Measurements from ENCODE around the gene ITGB5. TPM values are rescaled to one million over a fixed set of nuclear protein-coding genes. Genes with fewer than 3 reads are reported as not detected.

ITGB5 gene
- total and polyA plus RNA-seq, 2 donors (not counting 3 experiments of a cell fraction or from before 2014, with no cell fraction given), result 144 to 170 TPM

GRCh38 chr3:124780356-124780755, 106.8 kb downstream of the ITGB5 start:
- no peaks in the 10 kb centered on the region for H3K79me2 ChIP-seq (ENCODE audit: control insufficient read depth, insufficient read depth, low read length)
- DNase-seq (ENCODE audit: low read depth, low spot score) (no peak), FAIRE-seq (no peak)
- no peaks in the 10 kb centered on the region for H3K9me1 ChIP-seq (replicated peaks; ENCODE audit: control insufficient read depth, extremely low read depth, insufficient read depth, low read length)
- no peak overlapping the region for H3K27ac ChIP-seq (ENCODE audit: insufficient read depth, low read depth, low read length)
- no peak overlapping the region for H3K4me2 ChIP-seq (ENCODE audit: insufficient read depth, low read length)
- intact Hi-C loops (cut with micrococcal nuclease), result no loop called here
- no peaks in the 10 kb centered on the region for H3K27me3 ChIP-seq (ENCODE audit: control insufficient read depth in 2 of 2, insufficient read depth in 2 of 2, low read length in 2 of 2)
- BruUV-seq (replicated peaks), result no TSS peak
- H3K4me3 ChIP-seq (replicated peaks in 1 of 3; ENCODE audit: insufficient read depth in 1 of 3, low read depth in 1 of 3, low read length in 3 of 3), result no peak overlapping the region
- POLR2A ChIA-PET, result no interaction called here
- no peaks in the 10 kb centered on the region for H3K9me3 ChIP-seq (replicated peaks; ENCODE audit: control insufficient read depth, insufficient read depth, low read length)
- TF ChIP-seq, protein P1, sequence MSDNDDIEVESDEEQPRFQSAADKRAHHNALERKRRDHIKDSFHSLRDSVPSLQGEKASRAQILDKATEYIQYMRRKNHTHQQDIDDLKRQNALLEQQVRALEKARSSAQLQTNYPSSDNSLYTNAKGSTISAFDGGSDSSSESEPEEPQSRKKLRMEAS (IDR thresholded peaks at IDR 0.05; ENCODE audit: insufficient read depth, insufficient read length), result no peak
- TF ChIP-seq JUN (IDR thresholded peaks at IDR 0.05; ENCODE audit: borderline replicate concordance, insufficient read depth, insufficient read length, low read depth) (no peak), POLR2A (IDR thresholded peaks at IDR 0.05; ENCODE audit: low read depth, low read length) (no peak), MYC (IDR thresholded peaks at IDR 0.05; ENCODE audit: low read depth, low read length) (no peak), EZH2 (IDR thresholded peaks at IDR 0.05; ENCODE audit: borderline replicate concordance, low read depth, low read length, severe bottlenecking) (no peak), GATA2 (IDR thresholded peaks at IDR 0.05; ENCODE audit: insufficient read depth, insufficient read length, low read depth, low read length) (no peak), POLR2AphosphoS5 (IDR thresholded peaks at IDR 0.05; ENCODE audit: insufficient read depth, low read depth, low read length) (no peak), CTCF (IDR thresholded peaks at IDR 0.05; ENCODE audit: extremely low read depth in 1 of 2, insufficient read depth in 1 of 2, low read depth in 1 of 2, low read length in 2 of 2) (no peak), FOS (IDR thresholded peaks at IDR 0.05; ENCODE audit: borderline replicate concordance, insufficient read depth, low read length) (no peak)
- H2AFZ ChIP-seq (ENCODE audit: low read depth, low read length), result no peak overlapping the region
- H3K36me3 ChIP-seq (ENCODE audit: control insufficient read depth in 2 of 2, extremely low read depth in 1 of 2, insufficient read depth in 2 of 2, low read length in 2 of 2), result no peaks in the 10 kb centered on the region
- H3K9ac ChIP-seq (replicated peaks; ENCODE audit: extremely low read depth, insufficient read depth, low read length), result no peak overlapping the region
- CTCF ChIA-PET, result interaction anchor here (2.5 to 3.3 kb wide), 3 partner anchors 19 to 121 kb away, joined by 16 to 29 read pairs (median 25); no protein-coding TSS in a partner anchor
- peaks cover 20% of the 10 kb centered on the region for H3K4me1 ChIP-seq (ENCODE audit: control insufficient read depth, extremely low read depth, insufficient read depth, low read length)
- no peaks in the 10 kb centered on the region for H4K20me1 ChIP-seq (replicated peaks; ENCODE audit: control insufficient read depth, extremely low read depth, insufficient read depth, low read length)
- dilution Hi-C loops (cut with MboI; ENCODE audit: extremely low pct_ligation_motif_present, low sequenced_read_pairs), result no loop called here

All from endothelial cell of umbilical vein (primary cell).